Measurements from ENCODE around the gene SH2D2A.

GRCh38 chr1:156858959-156859522, 42.4 kb upstream of the SH2D2A start, which contains the start of gene INSRR:
- TF ChIP-seq EZH2 (IDR thresholded peaks at IDR 0.05; ENCODE audit: insufficient read depth, poor library complexity, severe bottlenecking): no peak
- TF ChIP-seq EZH2phosphoT487 (IDR thresholded peaks at IDR 0.05; ENCODE audit: insufficient read depth, low read depth): no peak
